ENCODE results near the gene SMCO1.
"Not testable (repeated sequence)": the region's sequence is repeated elsewhere in the genome, so short reads cannot be mapped to it uniquely, and the experiment has no call there.

SMCO1 gene

GRCh38 chr3:196552253-196552652, 37.1 kb upstream of the SMCO1 start:
- H3K4me3 ChIP-seq (ENCODE audit: low read depth, low read length) = no peak overlapping the region
- H4K91ac ChIP-seq (ENCODE audit: low read depth, low read length) = no peak overlapping the region
- peaks cover 7% of the 10 kb centered on the region for H3K9me3 ChIP-seq (ENCODE audit: insufficient read depth, low read depth, low read length)
- no peak overlapping the region for H2BK12ac ChIP-seq (ENCODE audit: low read length)
- no peaks in the 10 kb centered on the region for H3K4me1 ChIP-seq (ENCODE audit: control insufficient read depth in 1 of 2, insufficient read depth in 2 of 2, low read length in 2 of 2)
- no peak overlapping the region for H4K12ac ChIP-seq (ENCODE audit: low read depth, low read length)
- WGBS (ENCODE audit: extremely low coverage, insufficient coverage, insufficient read length) = no CpG with 5 or more reads among the region's 5 CpGs
- H3K36me3 ChIP-seq (ENCODE audit: control insufficient read depth in 1 of 2, insufficient read depth in 2 of 2, low read length in 2 of 2) = no peaks in the 10 kb centered on the region
- no peak overlapping the region for H3K4ac ChIP-seq (ENCODE audit: low read depth, low read length)
- H3K79me2 ChIP-seq (ENCODE audit: control insufficient read depth, insufficient read depth, low read length, poor library complexity) = no peaks in the 10 kb centered on the region
- no peak overlapping the region for H4K8ac ChIP-seq (ENCODE audit: low read depth, low read length)
- H2BK120ac ChIP-seq (ENCODE audit: insufficient read depth, low read length, poor library complexity) = no peak overlapping the region
- H3K9ac ChIP-seq (ENCODE audit: low read length) = no peak overlapping the region
- no peak overlapping the region for H3K27ac ChIP-seq (ENCODE audit: low read depth, low read length)
- H2BK5ac ChIP-seq (ENCODE audit: low read depth, low read length, poor library complexity) = no peak overlapping the region
- no peak overlapping the region for H3K18ac ChIP-seq (ENCODE audit: low read length)
- H2AK5ac ChIP-seq (ENCODE audit: low read length) = no peak overlapping the region
- no peak overlapping the region for H3K4me2 ChIP-seq (ENCODE audit: low read length)
- H2AFZ ChIP-seq (ENCODE audit: insufficient read depth, low read length, poor library complexity) = no peak overlapping the region
- no peaks in the 10 kb centered on the region for H3K79me1 ChIP-seq (ENCODE audit: low read length)
- H3K27me3 ChIP-seq (ENCODE audit: insufficient read depth, low read length) = no peaks in the 10 kb centered on the region
- no peak overlapping the region for H3K23ac ChIP-seq (ENCODE audit: low read length)
- no peak overlapping the region for H3K14ac ChIP-seq (ENCODE audit: low read length)
- DNase-seq = no peak

GRCh38 chr3:196550172-196550571, 35.0 kb upstream of the SMCO1 start:
- H3K9me3 ChIP-seq (ENCODE audit: insufficient read depth, low read depth, low read length); H3K4me2 ChIP-seq (ENCODE audit: low read length); H3K36me3 ChIP-seq (ENCODE audit: control insufficient read depth in 1 of 2, insufficient read depth in 2 of 2, low read length in 2 of 2); H3K14ac ChIP-seq (ENCODE audit: low read length); H3K27me3 ChIP-seq (ENCODE audit: insufficient read depth, low read length); H3K9ac ChIP-seq (ENCODE audit: low read length); H4K8ac ChIP-seq (ENCODE audit: low read depth, low read length); H4K91ac ChIP-seq (ENCODE audit: low read depth, low read length); H4K12ac ChIP-seq (ENCODE audit: low read depth, low read length); H3K79me2 ChIP-seq (ENCODE audit: control insufficient read depth, insufficient read depth, low read length, poor library complexity); H2BK5ac ChIP-seq (ENCODE audit: low read depth, low read length, poor library complexity); H3K4me1 ChIP-seq (ENCODE audit: control insufficient read depth in 1 of 2, insufficient read depth in 2 of 2, low read length in 2 of 2); H2AFZ ChIP-seq (ENCODE audit: insufficient read depth, low read length, poor library complexity); H3K4me3 ChIP-seq (ENCODE audit: low read depth, low read length); H2BK120ac ChIP-seq (ENCODE audit: insufficient read depth, low read length, poor library complexity); H3K18ac ChIP-seq (ENCODE audit: low read length); DNase-seq; H2BK12ac ChIP-seq (ENCODE audit: low read length); H3K79me1 ChIP-seq (ENCODE audit: low read length); H3K23ac ChIP-seq (ENCODE audit: low read length); H2AK5ac ChIP-seq (ENCODE audit: low read length); H3K4ac ChIP-seq (ENCODE audit: low read depth, low read length); H3K27ac ChIP-seq (ENCODE audit: low read depth, low read length): not testable (repeated sequence)
- no CpG with 5 or more reads among the region's 3 CpGs for WGBS (ENCODE audit: extremely low coverage, insufficient coverage, insufficient read length)

GRCh38 chr3:196549312-196549711, 34.2 kb upstream of the SMCO1 start:
- WGBS (ENCODE audit: extremely low coverage, insufficient coverage, insufficient read length) = no CpG with 5 or more reads among the region's 1 CpG

GRCh38 chr3:196547067-196547466, 31.9 kb upstream of the SMCO1 start:
- Histone ChIP-seq H2BK12ac (ENCODE audit: low read length) (no peak overlapping the region), H2BK120ac (ENCODE audit: insufficient read depth, low read length, poor library complexity) (no peak overlapping the region), H3K36me3 (ENCODE audit: control insufficient read depth in 1 of 2, insufficient read depth in 2 of 2, low read length in 2 of 2) (no peaks in the 10 kb centered on the region), H3K4me3 (ENCODE audit: low read depth, low read length) (no peak overlapping the region), H3K4me2 (ENCODE audit: low read length) (no peak overlapping the region), H4K8ac (ENCODE audit: low read depth, low read length) (no peak overlapping the region), H3K4me1 (ENCODE audit: control insufficient read depth in 1 of 2, insufficient read depth in 2 of 2, low read length in 2 of 2) (no peaks in the 10 kb centered on the region), H3K9me3 (ENCODE audit: insufficient read depth, low read depth, low read length) (peaks cover 7% of the 10 kb centered on the region), H2BK5ac (ENCODE audit: low read depth, low read length, poor library complexity) (no peak overlapping the region), H3K27me3 (ENCODE audit: insufficient read depth, low read length) (no peaks in the 10 kb centered on the region), H3K14ac (ENCODE audit: low read length) (no peak overlapping the region), H3K23ac (ENCODE audit: low read length) (no peak overlapping the region), H2AK5ac (ENCODE audit: low read length) (no peak overlapping the region), H3K18ac (ENCODE audit: low read length) (no peak overlapping the region), H4K91ac (ENCODE audit: low read depth, low read length) (no peak overlapping the region), H3K79me1 (ENCODE audit: low read length) (no peaks in the 10 kb centered on the region), H4K12ac (ENCODE audit: low read depth, low read length) (no peak overlapping the region), H3K4ac (ENCODE audit: low read depth, low read length) (no peak overlapping the region), H2AFZ (ENCODE audit: insufficient read depth, low read length, poor library complexity) (no peak overlapping the region), H3K27ac (ENCODE audit: low read depth, low read length) (no peak overlapping the region), H3K9ac (ENCODE audit: low read length) (no peak overlapping the region), H3K79me2 (ENCODE audit: control insufficient read depth, insufficient read depth, low read length, poor library complexity) (no peaks in the 10 kb centered on the region)
- no peak for DNase-seq
- WGBS (ENCODE audit: extremely low coverage, insufficient coverage, insufficient read length) = no CpG with 5 or more reads among the region's 2 CpGs

More at GRCh38 chr3:196549312-196549711, 34.2 kb upstream of the SMCO1 start:
- not testable (repeated sequence) for H2AK5ac ChIP-seq (ENCODE audit: low read length); H3K14ac ChIP-seq (ENCODE audit: low read length); H2AFZ ChIP-seq (ENCODE audit: insufficient read depth, low read length, poor library complexity); H4K12ac ChIP-seq (ENCODE audit: low read depth, low read length); H3K27ac ChIP-seq (ENCODE audit: low read depth, low read length); H3K9me3 ChIP-seq (ENCODE audit: insufficient read depth, low read depth, low read length); H3K36me3 ChIP-seq (ENCODE audit: control insufficient read depth in 1 of 2, insufficient read depth in 2 of 2, low read length in 2 of 2); H3K4ac ChIP-seq (ENCODE audit: low read depth, low read length); H2BK12ac ChIP-seq (ENCODE audit: low read length); H4K8ac ChIP-seq (ENCODE audit: low read depth, low read length); H3K4me1 ChIP-seq (ENCODE audit: control insufficient read depth in 1 of 2, insufficient read depth in 2 of 2, low read length in 2 of 2); H3K79me1 ChIP-seq (ENCODE audit: low read length); H3K4me3 ChIP-seq (ENCODE audit: low read depth, low read length); H3K18ac ChIP-seq (ENCODE audit: low read length); H4K91ac ChIP-seq (ENCODE audit: low read depth, low read length); H2BK5ac ChIP-seq (ENCODE audit: low read depth, low read length, poor library complexity); H3K4me2 ChIP-seq (ENCODE audit: low read length); H3K23ac ChIP-seq (ENCODE audit: low read length); H3K27me3 ChIP-seq (ENCODE audit: insufficient read depth, low read length); DNase-seq; H3K79me2 ChIP-seq (ENCODE audit: control insufficient read depth, insufficient read depth, low read length, poor library complexity); H2BK120ac ChIP-seq (ENCODE audit: insufficient read depth, low read length, poor library complexity); H3K9ac ChIP-seq (ENCODE audit: low read length)
